CMK (cell line): Measurements from ENCODE around the gene CENPK.
A peak's percentile ranks its signal among the peaks of the same experiment; 100 is the strongest.
"Not testable (repeated sequence)": the region's sequence is repeated elsewhere in the genome, so short reads cannot be mapped to it uniquely, and the experiment has no call there.

Source experiments
- DNase-seq: peaks from one replicate; pipeline ENCODE4 v3.0.0-alpha.2; 2010; ENCODE audit warnings: low read depth

CENPK gene, protein sequence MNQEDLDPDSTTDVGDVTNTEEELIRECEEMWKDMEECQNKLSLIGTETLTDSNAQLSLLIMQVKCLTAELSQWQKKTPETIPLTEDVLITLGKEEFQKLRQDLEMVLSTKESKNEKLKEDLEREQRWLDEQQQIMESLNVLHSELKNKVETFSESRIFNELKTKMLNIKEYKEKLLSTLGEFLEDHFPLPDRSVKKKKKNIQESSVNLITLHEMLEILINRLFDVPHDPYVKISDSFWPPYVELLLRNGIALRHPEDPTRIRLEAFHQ

DNA sequence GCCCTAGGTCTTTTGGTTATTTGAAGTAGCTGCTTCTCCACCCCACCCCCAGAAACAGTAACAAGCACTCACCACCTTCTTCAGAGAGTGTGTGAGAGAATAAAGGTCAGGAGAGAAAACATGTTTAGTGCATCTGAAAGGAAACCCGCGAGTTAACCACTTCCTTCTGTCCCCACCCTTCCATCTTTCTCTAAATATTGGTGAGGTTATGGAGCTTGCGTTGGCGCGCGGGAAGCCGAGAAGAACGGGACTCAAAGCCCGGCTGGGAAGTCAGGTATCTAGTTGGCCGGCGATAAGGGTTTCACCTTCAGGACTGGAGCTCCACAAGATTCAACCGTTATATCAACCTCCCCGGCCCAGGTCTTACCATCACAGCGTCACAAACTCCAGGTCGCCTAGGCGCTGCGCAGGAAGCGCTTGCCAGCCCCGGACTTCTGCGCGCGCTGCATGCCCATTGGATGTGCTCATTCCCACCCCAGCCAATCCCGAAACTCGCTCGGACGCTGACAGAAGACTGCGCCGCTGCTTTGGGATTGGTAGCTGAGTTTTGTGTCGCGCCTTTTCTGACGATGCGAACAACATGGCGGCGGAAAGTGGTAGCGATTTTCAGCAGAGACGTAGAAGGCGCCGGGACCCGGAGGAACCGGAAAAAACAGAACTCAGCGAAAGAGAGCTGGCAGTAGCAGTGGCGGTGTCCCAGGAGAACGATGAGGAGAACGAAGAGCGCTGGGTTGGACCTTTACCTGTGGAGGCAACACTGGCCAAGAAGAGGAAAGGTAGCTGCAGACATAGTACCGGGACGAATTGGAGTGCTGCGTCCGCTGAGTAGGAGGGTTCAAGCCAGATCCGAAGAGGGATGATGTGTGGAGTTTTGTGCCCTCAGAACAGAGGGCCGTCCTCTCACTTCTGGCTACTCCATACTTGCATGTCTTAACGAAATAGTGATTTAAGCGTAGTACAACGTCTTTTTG, at the start of gene CENPK, which contains the start of gene PPWD1:
TSS of gene CENPK (minus strand) at position 438 of the 971 bp plus-strand sequence. CDS start 8,261 bp downstream, outside the sequence.
TSS of gene PPWD1 (plus strand) at position 566 of the 971 bp plus-strand sequence. CDS start at position 581, 15 bp downstream.
- peak; percentile 67 for DNase-seq

DNA sequence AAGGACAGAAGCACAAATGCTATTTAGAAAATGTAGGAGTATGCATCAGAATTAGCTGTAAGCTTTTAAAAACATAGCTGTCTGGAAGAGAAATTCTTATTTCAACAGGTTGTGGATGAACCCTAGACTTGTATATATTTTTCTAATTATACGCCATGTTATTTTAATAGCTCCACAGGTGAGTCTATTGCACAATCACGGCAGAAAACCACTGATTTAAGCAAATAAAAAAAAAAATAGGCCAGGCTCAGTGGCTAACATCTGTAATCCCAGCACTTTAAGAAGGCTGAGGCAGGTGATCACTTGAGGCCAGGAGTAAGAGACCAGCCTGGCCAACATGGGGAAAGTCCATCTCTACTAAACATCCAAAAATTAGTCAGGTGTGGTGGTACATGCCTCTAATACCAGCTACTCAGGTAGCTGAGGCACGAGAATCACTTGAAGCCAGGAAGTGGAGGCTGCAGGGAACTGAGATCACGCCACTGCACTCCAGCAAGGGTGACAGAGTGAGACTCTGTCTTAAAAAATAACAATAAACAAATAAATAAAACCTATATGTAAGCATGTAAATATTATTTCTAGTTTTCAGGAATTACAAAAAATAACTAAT, 49.4 kb upstream of the CENPK start:
- DNase-seq: no peak

DNA sequence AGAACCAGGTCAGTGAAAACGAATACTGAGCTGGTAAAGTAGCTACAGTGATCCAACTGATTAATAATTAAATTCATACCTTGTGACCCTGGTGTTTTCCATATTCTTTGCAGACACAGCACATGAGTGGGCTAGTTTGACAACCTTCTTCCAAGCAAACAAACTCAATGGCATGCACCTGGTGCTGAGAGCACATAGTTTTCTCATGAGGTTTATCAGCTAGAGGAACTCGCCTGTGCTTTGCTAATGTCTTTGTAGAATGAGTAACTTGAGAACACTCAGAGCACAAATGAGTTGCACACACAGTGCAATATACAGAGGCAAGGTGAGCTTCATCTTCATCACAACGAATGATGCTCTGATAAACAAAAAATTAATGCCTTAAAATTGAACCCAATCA, 48.6 kb upstream of the CENPK start:
- no peak for DNase-seq

DNA sequence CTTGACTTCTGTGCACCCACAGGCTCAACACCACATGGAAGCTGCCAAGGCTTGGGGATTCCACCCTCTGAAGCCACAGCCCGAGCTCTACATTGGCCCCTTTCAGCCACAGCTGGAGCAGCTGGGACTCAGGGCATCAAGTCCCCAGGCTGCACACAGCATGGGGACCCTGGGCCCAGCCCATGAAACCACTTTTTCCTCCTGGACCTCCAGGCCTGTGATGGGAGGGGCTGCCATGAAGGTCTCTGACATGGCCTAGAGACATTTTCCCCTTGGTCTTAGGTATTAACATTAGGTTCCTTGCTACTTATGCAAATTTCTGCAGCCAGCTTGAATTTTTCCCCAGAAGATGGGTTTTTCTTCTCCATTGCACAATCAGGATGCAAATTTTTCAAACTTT, 38.8 kb upstream of the CENPK start:
- not testable (repeated sequence) for DNase-seq

GRCh38 chr5:65588694-65589093, 25.7 kb upstream of the CENPK start:
- no peak for DNase-seq

GRCh38 chr5:65577141-65577540, 14.2 kb upstream of the CENPK start:
- DNase-seq: no peak

DNA sequence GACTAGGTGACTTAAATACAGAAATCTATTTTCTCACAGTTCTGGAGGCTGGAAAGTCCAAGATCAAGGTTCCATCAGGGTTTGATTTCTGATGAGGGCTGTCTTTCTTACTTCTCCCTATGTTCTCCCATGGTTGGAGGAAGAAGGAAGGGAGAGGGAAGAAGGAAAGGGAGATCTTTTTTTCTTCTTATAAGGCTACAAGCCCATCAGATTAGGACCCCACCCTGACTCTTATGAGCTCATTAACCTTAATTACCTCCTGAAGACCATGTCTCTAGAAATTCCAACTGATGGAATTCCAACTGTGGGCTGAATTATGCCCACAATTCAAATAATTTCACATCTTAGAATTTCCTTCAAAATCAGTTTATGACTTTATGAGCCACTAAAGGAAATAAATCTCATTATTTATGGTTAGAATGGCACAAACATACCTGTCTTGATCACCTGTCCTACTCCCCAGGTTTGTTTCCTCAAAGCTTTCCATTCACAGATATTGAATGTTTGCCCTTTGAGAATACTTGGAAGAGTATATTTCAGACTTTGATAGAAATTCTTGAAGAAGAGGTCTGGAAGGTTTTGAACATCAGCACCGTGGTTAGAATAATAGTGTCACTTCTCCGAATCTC, 7.7 kb upstream of the CENPK start:
- no peak for DNase-seq

GRCh38 chr5:65566505-65566904, 3.5 kb upstream of the CENPK start:
- no peak for DNase-seq

DNA sequence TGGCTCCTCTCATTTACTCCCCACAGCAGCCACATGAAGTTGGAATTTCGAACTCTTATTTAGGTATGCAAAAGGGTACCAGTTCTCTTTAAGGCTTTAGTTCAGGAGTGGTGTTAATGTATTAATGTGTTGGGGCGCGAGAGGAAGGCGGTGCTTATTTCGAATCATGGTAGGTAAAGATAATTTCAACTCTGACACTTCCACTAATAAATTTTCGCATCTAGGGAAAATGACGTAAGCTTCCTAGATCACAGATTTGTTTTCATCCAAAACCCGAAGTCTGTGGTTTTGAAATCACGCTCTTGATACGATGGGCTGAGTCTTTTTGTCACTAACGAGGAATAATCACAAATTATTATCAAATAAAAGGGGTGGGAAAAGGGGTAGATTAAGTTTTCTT, 809 bp upstream of the CENPK start:
- DNase-seq: no peak

DNA sequence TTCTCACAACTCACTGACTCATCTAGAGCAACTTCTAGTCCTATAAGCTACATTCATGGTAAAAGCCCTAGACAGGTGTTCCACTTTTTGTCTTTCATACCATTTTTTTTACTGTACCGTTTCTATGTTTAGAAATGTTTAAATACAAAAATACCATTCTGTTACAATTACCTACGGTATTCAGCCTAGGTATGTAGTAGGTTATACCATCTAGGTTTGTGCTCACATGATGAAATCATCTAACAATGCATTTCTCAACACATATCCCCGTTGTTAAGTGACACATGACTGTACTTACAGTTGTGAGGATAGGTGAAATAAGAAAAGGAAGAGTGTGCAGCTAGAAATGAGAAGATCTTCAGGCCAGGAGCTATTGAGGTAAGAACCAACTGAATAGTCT, 6.2 kb downstream of the CENPK start:
- no peak for DNase-seq

GRCh38 chr5:65556181-65556580, 6.8 kb downstream of the CENPK start:
- no peak for DNase-seq

GRCh38 chr5:65555287-65555686, 7.7 kb downstream of the CENPK start:
- DNase-seq: no peak

DNA sequence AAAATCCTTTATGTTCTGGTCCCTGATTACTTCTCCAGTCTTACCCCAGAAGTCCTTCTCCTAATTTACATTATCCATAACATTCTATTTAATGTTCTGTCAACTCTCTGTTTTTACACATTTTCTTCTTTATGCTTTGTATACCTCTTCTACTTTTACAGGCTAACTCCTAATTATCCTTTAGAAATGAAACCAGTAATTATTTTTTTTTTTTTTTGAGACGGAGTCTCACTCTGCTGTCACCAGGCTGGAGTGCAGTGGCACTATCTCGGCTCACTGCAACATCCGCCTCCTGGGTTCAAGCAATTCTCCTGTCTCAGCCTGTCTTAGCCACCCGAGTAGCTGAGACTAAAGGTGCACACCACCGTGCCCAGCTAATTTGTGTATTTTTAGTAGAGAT, 9.0 kb downstream of the CENPK start:
- DNase-seq: no peak

DNA sequence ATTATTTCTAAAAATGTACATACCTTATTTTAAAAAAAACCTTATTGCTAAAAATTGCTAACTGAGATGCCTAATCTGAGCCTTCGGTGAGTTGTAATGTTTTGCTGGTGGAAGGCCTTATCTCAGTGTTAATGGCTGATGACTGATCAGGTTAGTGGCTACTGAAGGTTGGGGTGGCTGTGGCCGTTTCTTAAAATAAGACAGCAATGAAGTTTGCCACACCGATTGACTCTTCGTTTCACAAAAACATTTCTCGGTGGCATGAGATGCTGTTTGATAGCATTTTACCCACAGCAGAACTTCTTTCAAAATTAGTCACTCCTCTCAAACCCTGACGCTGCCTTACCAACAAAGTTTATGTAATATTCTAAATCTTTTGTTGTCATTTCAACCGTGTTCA, 14.7 kb downstream of the CENPK start:
- DNase-seq: no peak

DNA sequence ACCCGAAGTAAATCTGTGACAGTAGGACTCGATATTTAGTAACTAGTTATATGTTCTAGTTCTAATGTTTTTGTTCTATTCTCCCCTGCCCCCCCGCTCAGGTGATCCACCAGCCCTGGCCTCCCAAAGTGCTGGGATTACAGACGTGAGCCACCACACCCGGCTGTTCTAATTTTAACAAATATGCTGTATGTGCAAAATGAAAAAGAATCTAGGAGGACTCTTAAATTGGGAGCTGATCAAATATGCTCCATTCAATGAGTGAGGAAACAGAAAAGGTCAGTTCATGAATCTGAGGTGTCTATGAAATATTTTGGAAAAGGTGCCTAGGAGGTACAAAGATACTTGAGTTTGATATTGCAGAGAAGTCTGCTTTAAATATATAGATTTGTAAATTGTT, 16.8 kb downstream of the CENPK start:
- no peak for DNase-seq

GRCh38 chr5:65544473-65544872, 18.5 kb downstream of the CENPK start:
- DNase-seq: no peak

DNA sequence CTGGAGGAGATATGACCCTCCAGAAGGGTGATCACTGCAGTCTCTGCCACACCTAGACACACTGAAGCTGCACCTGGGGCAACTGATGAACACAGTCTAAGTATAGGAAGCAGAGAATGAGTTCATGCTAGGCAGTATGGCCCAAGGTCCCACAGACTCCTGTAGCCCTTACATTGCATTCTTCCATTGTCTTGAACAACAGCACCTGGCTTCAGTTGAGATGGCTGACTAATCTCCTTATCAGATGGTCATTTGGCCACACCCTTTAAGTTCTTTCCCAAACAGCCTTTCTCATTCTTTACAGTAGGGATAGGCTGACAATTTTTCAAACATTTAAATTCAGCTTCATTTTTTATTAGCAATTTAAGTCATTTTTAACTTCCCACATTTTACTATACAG, 23.1 kb downstream of the CENPK start:
- no peak for DNase-seq

DNA sequence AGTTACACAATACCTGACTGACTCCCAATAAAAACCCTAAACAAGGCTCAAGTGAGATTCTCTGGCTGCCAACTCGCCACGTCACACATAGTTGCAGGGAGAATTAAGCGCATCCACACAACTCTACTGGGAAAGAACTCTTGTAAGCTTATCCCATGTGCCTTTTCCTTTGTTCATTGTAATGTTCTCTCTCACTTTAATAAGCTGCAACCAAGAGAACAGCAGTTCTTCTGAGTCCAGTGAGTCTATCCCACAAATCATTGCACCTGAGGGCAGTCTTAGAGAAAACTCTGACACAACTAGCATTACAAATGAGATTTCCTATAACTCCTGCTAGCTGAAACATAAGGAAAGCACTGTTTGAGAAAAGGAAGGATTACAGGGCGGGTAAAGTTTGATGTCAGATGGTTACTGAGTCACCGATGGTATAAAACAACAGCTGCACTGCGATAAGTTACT, 27.4 kb downstream of the CENPK start:
- no peak for DNase-seq

DNA sequence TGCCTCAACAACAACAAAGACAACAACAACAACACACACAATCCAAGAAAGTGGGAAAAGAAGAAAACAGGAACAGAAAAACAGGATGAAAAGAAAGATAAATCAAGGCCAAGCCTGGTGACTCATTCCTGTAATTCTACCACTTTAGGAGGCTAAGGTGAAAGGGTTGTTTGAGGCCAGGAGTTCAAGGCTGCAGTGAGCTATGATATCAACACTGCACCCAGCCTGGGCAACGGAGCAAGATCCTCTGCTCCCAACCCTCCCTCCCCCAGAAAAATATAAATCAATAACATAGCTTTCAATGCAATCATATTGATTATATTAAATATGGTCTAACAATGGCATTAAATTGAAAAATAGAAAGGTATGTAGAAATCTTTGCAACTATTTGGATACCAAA, 32.1 kb downstream of the CENPK start:
- no peak for DNase-seq

DNA sequence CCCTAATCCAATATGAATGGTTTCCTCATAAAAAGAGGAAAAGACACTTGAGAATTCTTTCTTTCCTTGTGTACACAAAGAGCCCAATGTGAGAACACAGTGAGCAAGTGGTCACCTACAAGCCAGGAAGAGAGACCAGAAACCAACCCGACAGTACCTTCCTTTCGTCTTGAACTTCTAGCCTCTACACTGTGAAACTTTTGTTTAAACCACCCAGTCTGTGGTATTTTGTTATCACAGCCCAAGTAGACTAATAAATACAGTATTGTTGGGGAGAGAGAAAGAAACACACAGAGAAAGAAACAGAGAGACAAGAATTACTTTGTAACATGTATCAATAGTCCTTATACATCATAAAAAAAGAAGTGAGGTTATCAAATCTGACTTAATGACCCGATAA, 37.2 kb downstream of the CENPK start:
- no peak for DNase-seq

DNA sequence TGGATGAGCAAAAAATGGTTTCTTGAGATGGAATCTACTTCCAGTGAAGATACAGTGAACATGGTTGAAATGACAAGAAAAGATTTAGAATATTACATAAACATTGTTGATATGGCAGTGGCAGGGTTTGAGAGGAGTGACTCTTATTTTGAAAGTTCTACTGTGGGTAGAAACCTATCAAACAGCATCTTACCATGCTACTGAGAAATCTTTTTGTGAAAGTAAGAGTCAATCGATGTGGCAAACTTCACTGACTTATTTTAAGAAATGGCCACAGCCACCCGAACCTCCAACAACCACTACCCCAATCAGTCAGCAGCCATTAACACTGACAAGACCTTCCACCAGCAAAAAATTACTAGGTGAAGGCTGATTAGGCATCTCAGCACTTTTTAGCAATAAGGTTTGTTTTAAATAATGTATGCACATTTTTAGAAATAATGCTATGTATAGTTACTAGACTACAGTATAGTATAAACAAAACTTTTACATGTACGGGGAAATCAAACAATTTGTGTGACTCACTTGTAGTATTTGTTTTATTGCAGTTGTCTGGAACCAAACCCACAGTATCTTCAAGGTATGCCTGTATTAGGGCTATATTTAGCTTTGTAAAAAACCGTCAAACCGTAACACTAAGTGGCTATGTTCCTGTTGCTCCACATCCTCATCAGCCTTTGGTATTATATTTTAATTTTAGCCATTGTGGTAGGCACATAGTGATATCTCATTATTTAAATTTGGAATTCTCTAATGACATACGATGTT, 50.6 kb downstream of the CENPK start:
- DNase-seq: no peak
